SHP77 (cell line): ENCODE measurements around the gene CFC1.
"Not testable (repeated sequence)": the region's sequence is repeated elsewhere in the genome, so short reads cannot be mapped to it uniquely, and the experiment has no call there.

Experiments
- DNase-seq, 2 experiments: peaks; one replicate each; lab custom pipeline; 2025; lab: John Stamatoyannopoulos, UW

Gene CFC1

GRCh38 chr2:130582970-130583369, 16.4 kb downstream of the CFC1 start:
- DNase-seq, result not testable (repeated sequence)

- not testable (repeated sequence) for DNase-seq
Measured at GRCh38 chr2:130581491-130581890, 17.9 kb downstream of the CFC1 start.

- not testable (repeated sequence) for DNase-seq
Measured at GRCh38 chr2:130579121-130579520, 20.3 kb downstream of the CFC1 start.

GRCh38 chr2:130577559-130577958, 21.8 kb downstream of the CFC1 start:
- DNase-seq, result not testable (repeated sequence)

GRCh38 chr2:130576209-130576784, 23.1 kb downstream of the CFC1 start:
- not testable (repeated sequence) for DNase-seq

GRCh38 chr2:130574230-130574629, 25.1 kb downstream of the CFC1 start:
- not testable (repeated sequence) for DNase-seq

GRCh38 chr2:130571929-130572328, 27.4 kb downstream of the CFC1 start:
- DNase-seq, result not testable (repeated sequence)

- not testable (repeated sequence) for DNase-seq
Measured at GRCh38 chr2:130566165-130566564, 33.2 kb downstream of the CFC1 start.

- not testable (repeated sequence) for DNase-seq
Measured at GRCh38 chr2:130556441-130556840, 42.9 kb downstream of the CFC1 start.

GRCh38 chr2:130554178-130554577, 45.2 kb downstream of the CFC1 start:
- not testable (repeated sequence) for DNase-seq

- DNase-seq, result not testable (repeated sequence)
Measured at GRCh38 chr2:130549475-130549874, 49.9 kb downstream of the CFC1 start.

- DNase-seq, result not testable (repeated sequence)
Measured at GRCh38 chr2:130548418-130548817, 51.0 kb downstream of the CFC1 start.

- not testable (repeated sequence) for DNase-seq
Measured at GRCh38 chr2:130544978-130545377, 54.4 kb downstream of the CFC1 start.

GRCh38 chr2:130543785-130544528, 55.4 kb downstream of the CFC1 start:
- not testable (repeated sequence) for DNase-seq

GRCh38 chr2:130542789-130543188, 56.6 kb downstream of the CFC1 start:
- DNase-seq, result not testable (repeated sequence)
